ENCODE data around the gene UCP2.
A peak's percentile ranks its signal among the peaks of the same experiment; 100 is the strongest.

Gene UCP2

GRCh38 chr11:73951797-73952196, 30.8 kb downstream of the UCP2 start:
- DNase-seq (ENCODE audit: low read depth): no peak
- TF ChIP-seq MYC (IDR thresholded peaks at IDR 0.05; ENCODE audit: low read depth, low read length): no peak
- H3K4me3 ChIP-seq (ENCODE audit: low read depth, low read length): no peak overlapping the region

GRCh38 chr11:73950869-73951710, 31.6 kb downstream of the UCP2 start, which contains the start of gene DNAJB13:
TSS of gene DNAJB13 (plus strand) at chr11:73951026. CDS start at chr11:73951070, 44 bp downstream.
- no peak within 1 kb of the TSS for H3K4me3 ChIP-seq (ENCODE audit: low read depth, low read length)
- TF ChIP-seq, protein P1, sequence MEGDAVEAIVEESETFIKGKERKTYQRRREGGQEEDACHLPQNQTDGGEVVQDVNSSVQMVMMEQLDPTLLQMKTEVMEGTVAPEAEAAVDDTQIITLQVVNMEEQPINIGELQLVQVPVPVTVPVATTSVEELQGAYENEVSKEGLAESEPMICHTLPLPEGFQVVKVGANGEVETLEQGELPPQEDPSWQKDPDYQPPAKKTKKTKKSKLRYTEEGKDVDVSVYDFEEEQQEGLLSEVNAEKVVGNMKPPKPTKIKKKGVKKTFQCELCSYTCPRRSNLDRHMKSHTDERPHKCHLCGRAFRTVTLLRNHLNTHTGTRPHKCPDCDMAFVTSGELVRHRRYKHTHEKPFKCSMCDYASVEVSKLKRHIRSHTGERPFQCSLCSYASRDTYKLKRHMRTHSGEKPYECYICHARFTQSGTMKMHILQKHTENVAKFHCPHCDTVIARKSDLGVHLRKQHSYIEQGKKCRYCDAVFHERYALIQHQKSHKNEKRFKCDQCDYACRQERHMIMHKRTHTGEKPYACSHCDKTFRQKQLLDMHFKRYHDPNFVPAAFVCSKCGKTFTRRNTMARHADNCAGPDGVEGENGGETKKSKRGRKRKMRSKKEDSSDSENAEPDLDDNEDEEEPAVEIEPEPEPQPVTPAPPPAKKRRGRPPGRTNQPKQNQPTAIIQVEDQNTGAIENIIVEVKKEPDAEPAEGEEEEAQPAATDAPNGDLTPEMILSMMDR (IDR thresholded peaks at IDR 0.05; ENCODE audit: low read depth, low read length): no peak
- no peak for TF ChIP-seq POLR2A (IDR thresholded peaks at IDR 0.05; ENCODE audit: extremely low read depth, insufficient read length)
- TF ChIP-seq MYC (IDR thresholded peaks at IDR 0.05; ENCODE audit: low read depth, low read length): no peak
- TF ChIP-seq, protein P2, sequence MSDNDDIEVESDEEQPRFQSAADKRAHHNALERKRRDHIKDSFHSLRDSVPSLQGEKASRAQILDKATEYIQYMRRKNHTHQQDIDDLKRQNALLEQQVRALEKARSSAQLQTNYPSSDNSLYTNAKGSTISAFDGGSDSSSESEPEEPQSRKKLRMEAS (IDR thresholded peaks at IDR 0.05; ENCODE audit: low read depth, low read length): no peak
- peak; percentile 59 for DNase-seq (ENCODE audit: low read depth)

DNA sequence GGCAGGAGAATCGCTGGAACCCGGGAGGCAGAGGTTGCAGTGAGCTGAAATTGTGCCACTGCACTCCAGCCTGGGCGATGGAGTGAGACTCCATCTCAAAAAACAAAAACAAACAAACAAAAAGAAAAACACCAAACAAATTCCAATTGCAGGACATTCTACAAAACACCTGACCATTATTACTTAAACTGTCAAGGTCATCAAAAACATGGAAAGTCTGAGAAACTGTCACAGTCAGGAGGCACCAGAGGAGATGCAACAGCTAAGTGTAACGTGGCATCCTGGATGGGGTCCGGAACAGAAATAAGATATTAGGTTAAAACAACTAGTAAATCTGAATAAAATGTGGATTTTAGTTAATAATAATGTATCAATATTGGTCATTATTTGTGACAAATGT, 32.7 kb downstream of the UCP2 start:
- no peak overlapping the region for H3K4me3 ChIP-seq (ENCODE audit: low read depth, low read length)
- no peak for DNase-seq (ENCODE audit: low read depth)
- TF ChIP-seq, protein P1 (IDR thresholded peaks at IDR 0.05; ENCODE audit: low read depth, low read length): no peak
- TF ChIP-seq, protein P2 (IDR thresholded peaks at IDR 0.05; ENCODE audit: low read depth, low read length): no peak
- TF ChIP-seq POLR2A (IDR thresholded peaks at IDR 0.05; ENCODE audit: extremely low read depth, insufficient read length): no peak
- no peak for TF ChIP-seq MYC (IDR thresholded peaks at IDR 0.05; ENCODE audit: low read depth, low read length)

DNA sequence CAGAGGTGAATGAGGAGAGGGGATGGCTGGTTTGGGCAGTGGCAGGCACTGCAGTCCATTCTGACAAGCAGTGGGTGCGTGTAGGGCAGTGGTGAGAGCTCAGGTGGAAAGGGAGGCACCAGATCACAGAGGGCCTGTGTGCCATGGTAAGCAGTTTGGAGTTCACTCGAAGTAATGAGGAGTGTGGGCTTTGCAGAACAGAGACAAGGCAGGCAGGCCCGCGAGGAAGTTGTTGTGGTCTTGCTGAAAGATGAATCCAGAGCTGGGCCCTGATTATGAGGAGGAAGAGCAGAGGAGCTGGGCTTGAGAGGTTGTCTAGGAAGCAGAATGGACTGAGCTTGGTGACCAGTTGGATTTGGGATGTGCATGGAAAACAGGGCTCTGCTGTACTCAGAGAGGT, 33.4 kb downstream of the UCP2 start:
- H3K4me3 ChIP-seq (ENCODE audit: low read depth, low read length): no peak overlapping the region
- peak; percentile 17 for DNase-seq (ENCODE audit: low read depth)
- TF ChIP-seq, protein P2 (IDR thresholded peaks at IDR 0.05; ENCODE audit: low read depth, low read length): no peak
- no peak for TF ChIP-seq MYC (IDR thresholded peaks at IDR 0.05; ENCODE audit: low read depth, low read length)
- TF ChIP-seq, protein P1 (IDR thresholded peaks at IDR 0.05; ENCODE audit: low read depth, low read length): no peak
- no peak for TF ChIP-seq POLR2A (IDR thresholded peaks at IDR 0.05; ENCODE audit: extremely low read depth, insufficient read length)

GRCh38 chr11:73946798-73947458, 35.7 kb downstream of the UCP2 start:
- DNase-seq (ENCODE audit: low read depth): no peak
- no peak overlapping the region for H3K4me3 ChIP-seq (ENCODE audit: low read depth, low read length)
- TF ChIP-seq MYC (IDR thresholded peaks at IDR 0.05; ENCODE audit: low read depth, low read length): no peak
- TF ChIP-seq, protein P1 (IDR thresholded peaks at IDR 0.05; ENCODE audit: low read depth, low read length): no peak
- TF ChIP-seq, protein P2 (IDR thresholded peaks at IDR 0.05; ENCODE audit: low read depth, low read length): no peak

GRCh38 chr11:73945396-73945795, 37.2 kb downstream of the UCP2 start:
- peak; percentile 40 for DNase-seq (ENCODE audit: low read depth)
- no peak for TF ChIP-seq MYC (IDR thresholded peaks at IDR 0.05; ENCODE audit: low read depth, low read length)
- TF ChIP-seq, protein P2 (IDR thresholded peaks at IDR 0.05; ENCODE audit: low read depth, low read length): no peak
- TF ChIP-seq, protein P1 (IDR thresholded peaks at IDR 0.05; ENCODE audit: low read depth, low read length): no peak
- TF ChIP-seq POLR2A (IDR thresholded peaks at IDR 0.05; ENCODE audit: extremely low read depth, insufficient read length): no peak
- no peak overlapping the region for H3K4me3 ChIP-seq (ENCODE audit: low read depth, low read length)

Data from NB4 (cell line).